HUES64 (cell line): ENCODE results near the gene RAPGEF2.

Experiments used
- H3K27ac ChIP-seq: 2 replicates; pipeline ENCODE4 v1.7.0; 2013; ENCODE audit warnings: low read depth, low read length, inconsistent platforms
- H3K27me3 ChIP-seq: 2 replicates; pipeline ENCODE4 v1.6.1; 2013; ENCODE audit warnings: mild to moderate bottlenecking, low read length; ENCODE audit not compliant: insufficient read depth
- H3K36me3 ChIP-seq: 2 replicates; pipeline ENCODE4 v1.6.1; 2013; ENCODE audit warnings: mild to moderate bottlenecking, low read length; ENCODE audit not compliant: insufficient read depth
- H3K4me1 ChIP-seq: 2 replicates; pipeline ENCODE4 v1.6.1; 2013; ENCODE audit warnings: mild to moderate bottlenecking, low read length, moderate library complexity; ENCODE audit not compliant: insufficient read depth
- H3K4me3 ChIP-seq: 2 replicates; pipeline ENCODE4 v1.5.1; 2013; ENCODE audit warnings: mild to moderate bottlenecking, low read length, moderate library complexity
- H3K9ac ChIP-seq: 2 replicates; pipeline ENCODE4 v1.6.1; 2013; ENCODE audit warnings: mild to moderate bottlenecking, low read depth, low read length
- H3K9me3 ChIP-seq: 2 replicates; pipeline ENCODE4 v1.6.1; 2013; ENCODE audit warnings: low read depth, low read length; ENCODE audit not compliant: insufficient read depth
- WGBS: fragments of 150-250, 120-280 bp; methylation state at CpG from one replicate; pipeline ENCODE4 v1.1.7; 2013; ENCODE audit warnings: missing lambda C conversion rate; 5-methylcytosine and 5-hydroxymethylcytosine counted together

The RAPGEF2 gene

GRCh38 chr4:159267869-159268285 lies 165.0 kb downstream of the RAPGEF2 start:
- H3K27ac ChIP-seq = no peak overlapping the region

GRCh38 chr4:159268607-159269006 lies 165.7 kb downstream of the RAPGEF2 start:
- H3K4me1 ChIP-seq = peaks cover 22% of the 10 kb centered on the region
- H3K27ac ChIP-seq = no peak overlapping the region
- H3K4me3 ChIP-seq = no peak overlapping the region
- H3K36me3 ChIP-seq = no peaks in the 10 kb centered on the region
- 88% methylated on average over 1 of the region's 4 CpGs for WGBS
- H3K9me3 ChIP-seq = no peaks in the 10 kb centered on the region
- no peaks in the 10 kb centered on the region for H3K27me3 ChIP-seq
- no peak overlapping the region for H3K9ac ChIP-seq

More at GRCh38 chr4:159267869-159268285, 165.0 kb downstream of the RAPGEF2 start:
- no peaks in the 10 kb centered on the region for H3K36me3 ChIP-seq
- H3K4me1 ChIP-seq = peaks cover 22% of the 10 kb centered on the region
- H3K4me3 ChIP-seq = no peak overlapping the region
- WGBS = 89% methylated on average over 4 of the region's 5 CpGs
- H3K9ac ChIP-seq = no peak overlapping the region
- H3K27me3 ChIP-seq = no peaks in the 10 kb centered on the region
- no peaks in the 10 kb centered on the region for H3K9me3 ChIP-seq

- no peak overlapping the region for H3K27ac ChIP-seq
- H3K4me1 ChIP-seq = peaks cover 24% of the 10 kb centered on the region
- H3K36me3 ChIP-seq = no peaks in the 10 kb centered on the region
- no peak overlapping the region for H3K4me3 ChIP-seq
- WGBS = 94% methylated on average over 10 of the region's 10 CpGs
- no peaks in the 10 kb centered on the region for H3K9me3 ChIP-seq
- no peaks in the 10 kb centered on the region for H3K27me3 ChIP-seq
- no peak overlapping the region for H3K9ac ChIP-seq
Observed at GRCh38 chr4:159269116-159269515, 166.2 kb downstream of the RAPGEF2 start.

GRCh38 chr4:159269956-159270355 lies 167.1 kb downstream of the RAPGEF2 start:
- H3K36me3 ChIP-seq = no peaks in the 10 kb centered on the region
- H3K9me3 ChIP-seq = no peaks in the 10 kb centered on the region
- H3K9ac ChIP-seq = no peak overlapping the region
- no peak overlapping the region for H3K27ac ChIP-seq
- peaks cover 24% of the 10 kb centered on the region for H3K4me1 ChIP-seq
- no peaks in the 10 kb centered on the region for H3K27me3 ChIP-seq
- no peak overlapping the region for H3K4me3 ChIP-seq

GRCh38 chr4:159271856-159272255 lies 169.0 kb downstream of the RAPGEF2 start:
- no peaks in the 10 kb centered on the region for H3K9me3 ChIP-seq
- no peak overlapping the region for H3K27ac ChIP-seq
- H3K27me3 ChIP-seq = no peaks in the 10 kb centered on the region
- H3K9ac ChIP-seq = no peak overlapping the region
- WGBS = 93% methylated on average over 4 of the region's 4 CpGs
- no peak overlapping the region for H3K4me3 ChIP-seq
- H3K36me3 ChIP-seq = no peaks in the 10 kb centered on the region
- H3K4me1 ChIP-seq = peaks cover 24% of the 10 kb centered on the region

GRCh38 chr4:159272273-159273140 lies 169.6 kb downstream of the RAPGEF2 start:
- no peak overlapping the region for H3K27ac ChIP-seq
- no peak overlapping the region for H3K9ac ChIP-seq
- peaks cover 18% of the 10 kb centered on the region for H3K4me1 ChIP-seq
- no peak overlapping the region for H3K4me3 ChIP-seq
- H3K27me3 ChIP-seq = no peaks in the 10 kb centered on the region
- no peaks in the 10 kb centered on the region for H3K36me3 ChIP-seq
- H3K9me3 ChIP-seq = no peaks in the 10 kb centered on the region

GRCh38 chr4:159273141-159273438 lies 170.2 kb downstream of the RAPGEF2 start:
- Histone ChIP-seq H3K9me3 (no peaks in the 10 kb centered on the region), H3K27me3 (no peaks in the 10 kb centered on the region), H3K9ac (no peak overlapping the region), H3K4me1 (peaks cover 12% of the 10 kb centered on the region), H3K4me3 (no peak overlapping the region), H3K27ac (no peak overlapping the region), H3K36me3 (no peaks in the 10 kb centered on the region)

GRCh38 chr4:159273841-159274240 lies 171.0 kb downstream of the RAPGEF2 start:
- Histone ChIP-seq H3K36me3 (no peaks in the 10 kb centered on the region), H3K4me1 (peaks cover 4% of the 10 kb centered on the region), H3K27me3 (no peaks in the 10 kb centered on the region), H3K4me3 (no peak overlapping the region), H3K27ac (no peak overlapping the region), H3K9me3 (no peaks in the 10 kb centered on the region), H3K9ac (no peak overlapping the region)
- WGBS = 88% methylated on average over 9 of the region's 9 CpGs

- no peak overlapping the region for H3K4me3 ChIP-seq
- no peaks in the 10 kb centered on the region for H3K9me3 ChIP-seq
- WGBS = 95% methylated on average over 4 of the region's 5 CpGs
- peaks cover 15% of the 10 kb centered on the region for H3K4me1 ChIP-seq
- H3K27me3 ChIP-seq = no peaks in the 10 kb centered on the region
- H3K9ac ChIP-seq = no peak overlapping the region
- no peak overlapping the region for H3K27ac ChIP-seq
- no peaks in the 10 kb centered on the region for H3K36me3 ChIP-seq
Observed at GRCh38 chr4:159278399-159278798, 175.5 kb downstream of the RAPGEF2 start.

- no peaks in the 10 kb centered on the region for H3K27me3 ChIP-seq
- no peaks in the 10 kb centered on the region for H3K36me3 ChIP-seq
- H3K27ac ChIP-seq = no peak overlapping the region
- no peak overlapping the region for H3K4me3 ChIP-seq
- peaks cover 19% of the 10 kb centered on the region for H3K4me1 ChIP-seq
- no peaks in the 10 kb centered on the region for H3K9me3 ChIP-seq
- H3K9ac ChIP-seq = no peak overlapping the region
- WGBS = 95% methylated on average over 4 of the region's 6 CpGs
Observed at GRCh38 chr4:159279084-159279483, 176.2 kb downstream of the RAPGEF2 start.

- Histone ChIP-seq H3K4me3 (no peak overlapping the region), H3K27me3 (no peaks in the 10 kb centered on the region), H3K36me3 (no peaks in the 10 kb centered on the region), H3K27ac (no peak overlapping the region), H3K4me1 (peaks cover 24% of the 10 kb centered on the region), H3K9ac (no peak overlapping the region), H3K9me3 (no peaks in the 10 kb centered on the region)
- WGBS = 97% methylated on average over 12 of the region's 13 CpGs
Observed at GRCh38 chr4:159280442-159281172, 177.7 kb downstream of the RAPGEF2 start.
